ENCODE measurements around the gene POLR1C.

GRCh38 chr6:43505718-43506117 is 11.2 kb upstream of the POLR1C start:
- TF ChIP-seq EZH2 (IDR thresholded peaks at IDR 0.05; ENCODE audit: borderline replicate concordance, low read depth, low read length, severe bottlenecking), result no peak
- TF ChIP-seq CTCF (IDR thresholded peaks at IDR 0.05; ENCODE audit: borderline replicate concordance, extremely low read depth, low read length, poor library complexity, severe bottlenecking), result no peak
